ENCODE results near the gene UBE2I.
A peak's percentile ranks its signal among the peaks of the same experiment; 100 is the strongest.

The UBE2I gene

DNA sequence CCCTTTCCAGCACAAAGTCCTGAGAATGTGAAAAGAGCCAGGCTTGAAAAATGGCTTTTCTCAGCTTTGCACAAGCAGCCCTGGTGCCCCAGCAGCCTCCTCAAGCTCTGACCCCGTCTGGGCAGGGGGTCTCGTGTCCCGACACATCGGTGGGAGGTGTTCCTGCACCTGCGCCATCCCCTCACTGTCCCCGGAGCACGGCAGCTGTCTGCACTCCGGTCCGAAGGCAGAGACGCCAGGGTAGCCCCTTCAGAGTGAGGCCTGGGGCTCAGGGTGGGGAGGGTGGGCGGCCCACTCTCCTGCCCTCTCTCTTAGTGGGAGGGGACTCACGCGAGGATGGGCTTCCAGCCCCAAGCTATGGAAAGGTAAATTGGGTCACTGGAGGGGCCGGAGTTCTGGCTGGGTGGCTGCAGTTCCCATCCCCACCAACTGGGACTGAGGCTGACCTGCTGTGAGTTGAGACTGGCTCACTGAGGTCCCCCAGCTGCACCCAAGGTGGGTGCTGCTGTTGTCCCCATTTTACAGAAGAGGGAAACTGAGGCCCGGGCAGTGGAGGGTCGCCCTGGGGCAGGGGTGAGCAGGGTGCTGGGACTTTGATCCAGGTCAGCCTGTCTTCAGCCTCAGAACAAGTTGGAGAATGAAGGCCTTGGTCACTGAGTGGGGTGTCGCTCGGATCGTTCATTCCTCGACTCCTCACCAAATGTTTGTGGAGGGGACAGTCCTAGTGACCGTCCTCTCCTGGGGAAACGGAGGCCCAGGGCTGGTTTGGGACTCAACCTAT lies 21.7 kb downstream of the UBE2I start:
- DNase-seq: no peak

DNA sequence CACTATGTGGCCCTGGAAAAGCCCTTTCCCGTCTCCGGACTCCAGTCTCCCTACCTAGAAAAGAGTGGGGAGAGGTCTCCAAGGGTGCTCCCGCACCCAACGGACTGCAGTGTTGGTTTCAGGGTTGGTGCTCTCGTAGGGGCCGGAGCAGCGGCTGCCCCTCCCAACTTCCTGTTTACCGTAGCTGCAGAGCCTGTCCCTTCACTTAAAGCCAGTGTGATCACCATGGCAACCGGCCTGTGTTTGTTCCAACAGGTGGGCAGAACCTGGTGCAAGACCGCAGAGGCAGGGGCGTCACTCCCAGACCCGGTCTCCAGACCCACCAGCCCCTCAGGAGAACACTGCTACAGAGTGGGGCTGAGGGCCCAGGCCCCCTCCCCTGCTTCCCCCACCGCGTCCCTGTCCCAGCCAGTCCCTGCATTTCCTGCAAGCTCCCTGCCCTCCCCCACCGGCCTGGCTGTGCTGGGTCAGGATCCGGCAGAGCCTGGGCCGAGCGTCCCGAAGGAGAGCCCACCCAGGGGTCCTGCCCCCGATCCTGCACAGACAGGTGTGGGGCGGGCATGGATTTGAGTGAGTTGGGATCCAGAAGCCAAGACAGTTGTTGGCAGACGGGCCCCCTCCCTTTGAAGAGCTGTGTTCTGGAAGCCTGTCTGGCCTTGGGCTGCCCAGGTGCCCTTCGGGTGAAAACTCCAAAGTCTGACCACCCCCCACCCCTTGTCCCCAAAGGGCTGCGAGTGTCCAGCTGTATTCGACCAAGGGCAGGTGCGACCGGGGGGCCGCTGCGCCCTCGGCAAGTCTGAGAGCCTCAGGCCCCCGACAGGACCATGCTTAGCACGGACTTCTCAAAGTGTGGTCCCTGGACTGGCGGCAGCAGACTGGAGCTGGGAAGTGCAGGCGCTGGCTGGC lies 22.5 kb downstream of the UBE2I start:
- peak; percentile 94 for DNase-seq

DNA sequence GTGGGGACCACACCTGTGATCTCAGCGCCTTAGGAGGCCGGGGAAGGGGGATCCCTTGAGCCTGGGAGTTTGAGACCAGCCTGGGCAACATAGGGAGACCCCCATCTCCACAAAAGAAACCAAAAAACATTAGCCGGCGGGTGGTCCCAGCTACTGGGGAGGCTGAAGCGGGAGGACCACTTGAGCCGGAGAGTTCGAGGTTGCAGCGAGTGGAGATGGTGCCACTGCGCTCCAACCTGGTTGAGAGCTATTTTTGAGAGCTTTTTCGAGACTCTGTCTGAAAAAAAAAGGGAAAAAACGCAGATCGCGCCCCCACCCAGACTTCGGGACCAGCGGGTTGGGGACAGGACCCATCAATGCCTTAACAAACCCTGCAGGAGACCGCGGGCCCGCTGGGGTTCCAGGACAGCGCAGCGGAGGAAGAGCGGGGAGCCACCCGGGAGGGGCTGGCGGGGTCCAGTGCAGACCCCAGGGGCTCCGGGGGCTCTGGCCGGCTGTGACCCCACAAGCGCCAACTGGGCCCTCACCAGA lies 23.2 kb downstream of the UBE2I start:
- DNase-seq: peak; percentile 48

DNA sequence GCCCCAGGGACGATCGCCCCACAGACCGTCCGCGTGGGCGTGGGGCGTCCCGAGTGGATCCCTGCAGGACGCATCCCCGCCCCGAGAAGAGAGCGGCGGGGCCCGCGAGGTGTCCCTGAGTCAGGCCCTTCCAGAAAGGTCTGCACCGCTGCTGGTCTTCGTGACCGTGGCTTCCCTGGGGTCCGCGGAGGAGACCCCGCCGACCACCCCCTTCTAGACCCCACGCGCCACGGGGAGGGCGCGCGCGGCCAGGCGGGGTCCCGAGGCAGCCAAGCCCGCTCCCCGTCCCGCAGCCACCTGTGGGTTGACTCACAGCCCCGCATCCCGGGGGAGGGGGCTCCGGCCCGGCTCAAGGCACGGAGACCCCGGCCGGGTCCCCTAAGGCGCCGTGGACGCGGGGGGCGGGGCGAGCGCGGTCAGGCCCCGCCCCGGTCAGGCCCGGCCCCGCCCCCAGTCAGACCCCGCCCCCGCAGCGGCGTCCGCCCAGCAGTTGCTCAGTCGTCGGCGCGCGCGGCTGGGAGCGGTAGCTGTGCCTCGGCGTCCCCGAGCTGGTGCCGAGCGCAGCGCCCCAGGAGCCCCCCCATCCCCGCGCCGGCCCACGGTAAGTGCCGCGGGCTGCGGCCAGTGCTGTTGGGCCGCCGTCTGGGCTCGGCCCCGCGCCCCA lies 23.8 kb downstream of the UBE2I start, which contains the start of gene BAIAP3:
BAIAP3 (plus strand) TSS at position 497 of the 664 bp plus-strand sequence. CDS start 4,905 bp downstream, outside the sequence.
- DNase-seq: peak; percentile 63

DNA sequence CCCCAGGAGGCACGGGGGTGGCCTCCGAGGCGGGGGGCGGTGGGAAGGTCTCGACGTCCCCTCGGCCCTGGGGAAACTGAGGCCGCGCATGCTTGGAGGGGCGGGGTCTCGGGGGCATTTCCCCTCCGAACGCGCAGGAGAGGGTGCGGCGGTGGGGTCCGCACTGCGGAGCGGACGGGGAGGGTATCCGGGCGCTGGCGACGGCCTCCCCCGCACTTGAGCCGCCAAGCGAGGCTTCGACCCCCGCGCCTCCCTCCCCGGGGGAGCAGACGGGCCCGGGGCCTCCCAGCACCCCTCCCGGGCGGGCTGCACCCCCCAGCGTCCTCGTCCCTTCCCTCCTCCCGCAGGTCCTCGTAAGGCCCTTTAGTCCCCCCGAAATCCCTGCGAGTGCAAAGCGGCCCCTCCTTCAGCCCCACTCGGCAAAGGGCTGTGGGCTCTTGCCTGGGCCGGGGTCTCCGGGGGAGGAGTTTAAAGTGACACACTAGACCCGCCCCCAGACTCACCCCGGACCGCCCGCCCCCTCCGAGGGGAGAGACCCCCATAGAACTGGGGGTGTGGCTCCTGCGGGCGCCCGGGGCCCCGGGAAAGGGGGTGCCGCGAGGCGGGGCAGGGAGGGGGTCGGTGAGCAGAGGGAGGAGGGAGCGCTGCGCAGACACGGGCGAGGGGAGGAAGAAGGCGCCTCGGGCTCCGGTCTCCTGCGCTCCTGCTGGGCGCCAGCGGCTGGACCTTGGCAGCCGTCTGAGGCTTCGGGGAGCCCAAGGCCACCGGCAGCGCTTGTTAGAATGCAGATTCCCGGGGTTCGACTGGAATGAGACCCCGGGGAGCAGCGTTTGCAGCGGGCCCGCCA lies 24.6 kb downstream of the UBE2I start:
- DNase-seq: peak; percentile 52

DNA sequence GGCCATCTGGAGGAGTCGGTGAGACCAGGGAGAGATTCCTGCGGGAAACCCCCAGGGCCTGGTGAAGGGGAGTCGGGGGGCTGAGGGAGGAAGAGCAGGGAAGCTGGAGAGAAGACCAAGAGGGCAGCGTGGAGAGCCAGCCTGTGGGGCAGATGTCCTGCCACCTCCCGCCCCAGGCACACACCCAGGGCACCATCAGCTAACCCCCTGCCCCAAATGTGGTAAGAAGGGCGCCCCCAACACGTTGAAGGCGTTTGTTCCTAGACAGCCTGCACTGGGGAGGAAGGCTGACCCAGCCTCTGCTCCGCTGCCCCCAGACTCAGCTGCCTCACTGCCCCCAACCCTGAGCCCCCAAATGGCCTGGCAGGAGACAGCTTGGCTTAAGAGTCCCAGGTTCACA lies 25.3 kb downstream of the UBE2I start:
- no peak for DNase-seq

DNA sequence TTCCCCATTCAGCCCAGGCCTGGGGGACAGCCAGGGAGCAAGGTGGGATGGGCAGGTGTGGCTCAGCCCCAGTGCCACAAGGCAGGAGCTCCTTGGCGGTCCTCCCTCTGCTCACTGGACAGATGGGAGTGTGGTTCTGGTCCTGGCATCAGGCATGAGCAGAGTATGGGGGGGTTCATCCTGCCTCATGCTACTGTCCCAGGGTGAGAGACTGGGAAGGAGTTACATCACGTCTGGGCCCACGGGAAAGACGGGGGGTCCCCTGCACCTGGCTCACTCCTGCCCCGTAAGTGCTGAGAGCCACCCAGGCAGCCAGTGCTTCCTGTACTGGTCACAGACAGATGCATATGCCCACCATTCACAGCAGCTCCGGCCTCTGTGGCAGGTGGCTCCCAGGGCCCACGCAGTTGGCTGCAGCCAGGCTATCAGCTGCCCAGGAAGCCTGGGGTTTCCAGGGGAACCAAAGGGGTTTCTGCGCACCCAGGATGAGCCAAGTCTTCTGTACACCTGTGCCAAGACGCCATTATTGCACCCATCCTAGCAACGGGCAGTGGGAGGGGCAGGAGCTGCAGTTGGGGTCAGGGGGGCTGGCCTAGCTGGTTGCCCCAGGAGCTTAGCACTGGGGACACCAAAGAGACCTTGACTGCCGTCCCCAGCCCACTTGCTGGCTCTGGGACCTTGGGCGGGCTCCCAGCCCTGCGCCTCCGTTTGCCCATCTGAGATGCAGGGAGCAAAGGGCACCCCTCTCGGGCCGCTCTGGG lies 26.0 kb downstream of the UBE2I start:
- DNase-seq: peak; percentile 65

DNA sequence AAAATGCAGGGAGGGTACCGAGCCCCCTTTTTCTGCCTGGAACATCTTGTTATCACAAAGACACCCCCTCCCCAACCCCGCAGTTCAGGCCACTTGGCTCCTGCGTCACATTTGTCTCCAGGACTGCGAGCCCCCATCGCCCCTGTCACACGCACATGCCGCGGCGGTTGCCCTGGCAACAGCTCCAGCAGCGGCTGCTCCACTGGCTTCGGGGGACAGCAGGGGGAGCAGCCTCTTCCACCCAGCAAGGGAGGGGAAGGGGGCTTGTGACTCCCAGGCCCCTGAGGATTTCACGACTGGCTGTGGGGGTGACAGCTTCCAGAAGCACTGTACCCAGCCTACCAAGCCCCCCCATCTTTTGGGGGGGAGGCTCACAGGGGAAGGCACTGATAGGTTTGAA lies 26.6 kb downstream of the UBE2I start:
- peak; percentile 56 for DNase-seq

DNA sequence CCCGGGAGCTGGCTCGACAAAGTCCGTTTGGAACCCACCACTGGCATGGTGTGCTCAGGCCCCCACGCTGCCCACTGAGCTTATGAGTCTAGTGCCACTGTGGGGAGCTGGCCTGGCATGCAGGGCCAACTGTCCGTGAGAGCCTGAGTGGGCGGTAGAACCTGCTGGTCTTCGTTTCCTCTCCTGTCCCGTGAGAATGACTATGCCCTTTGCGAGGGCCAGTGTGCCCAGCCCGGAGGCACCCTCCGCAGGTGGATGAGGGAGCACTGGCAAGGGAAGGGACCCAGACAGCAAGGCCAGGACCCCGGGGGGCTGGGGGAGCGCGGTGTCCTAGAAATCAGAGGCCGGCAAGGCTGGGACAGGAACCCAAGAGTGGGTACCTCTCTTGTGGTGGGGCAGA lies 27.2 kb downstream of the UBE2I start:
- no peak for DNase-seq

DNA sequence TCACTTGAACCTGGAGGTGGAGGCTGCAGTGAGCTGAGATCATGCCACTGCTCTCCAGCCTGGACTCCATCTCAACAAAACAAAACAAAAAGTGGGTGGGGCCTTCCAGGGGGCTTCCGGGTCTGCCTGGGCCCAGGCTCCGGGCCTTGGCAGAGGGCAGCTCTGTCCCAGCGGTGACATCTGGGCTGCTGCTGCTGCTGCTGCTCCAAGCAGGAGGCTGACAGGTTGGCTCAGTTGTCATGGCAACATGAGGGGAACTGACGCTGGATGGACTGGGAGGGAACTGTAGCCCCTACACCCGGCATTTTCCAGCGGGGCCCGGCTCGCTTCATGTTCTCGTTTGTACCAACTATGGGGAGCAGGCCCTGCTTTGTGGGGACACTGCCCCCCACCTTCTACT lies 28.1 kb downstream of the UBE2I start:
- peak; percentile 67 for DNase-seq

DNA sequence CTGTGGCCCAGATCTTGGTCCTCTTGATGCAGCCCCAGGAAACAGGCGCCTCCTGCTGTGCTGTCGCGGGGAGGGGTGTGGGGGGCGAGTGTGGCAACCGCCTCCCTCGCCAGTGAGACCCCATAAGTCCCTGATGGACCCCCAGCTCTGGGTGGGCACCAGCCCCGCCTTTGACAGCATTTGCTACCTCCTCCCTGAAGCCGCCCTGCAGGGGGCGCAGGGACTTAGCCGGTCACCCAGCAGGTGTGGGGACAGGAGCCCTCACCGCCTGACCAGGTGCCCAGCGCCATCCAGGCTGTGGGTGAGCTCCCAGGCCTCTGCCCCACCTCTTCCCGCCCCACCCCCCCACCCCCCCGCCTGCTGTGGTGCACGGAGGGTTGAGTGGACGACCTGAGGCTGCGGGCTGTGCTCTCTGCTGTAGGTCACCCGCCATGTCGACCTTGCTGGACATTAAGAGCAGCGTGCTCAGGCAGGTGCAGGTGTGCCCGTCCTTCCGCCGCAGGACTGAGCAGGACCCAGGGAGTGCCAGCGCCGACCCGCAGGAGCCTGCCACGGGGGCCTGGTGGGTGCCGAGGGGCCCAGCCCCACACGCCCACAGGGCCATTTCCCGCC lies 28.8 kb downstream of the UBE2I start:
- peak; percentile 38 for DNase-seq

DNA sequence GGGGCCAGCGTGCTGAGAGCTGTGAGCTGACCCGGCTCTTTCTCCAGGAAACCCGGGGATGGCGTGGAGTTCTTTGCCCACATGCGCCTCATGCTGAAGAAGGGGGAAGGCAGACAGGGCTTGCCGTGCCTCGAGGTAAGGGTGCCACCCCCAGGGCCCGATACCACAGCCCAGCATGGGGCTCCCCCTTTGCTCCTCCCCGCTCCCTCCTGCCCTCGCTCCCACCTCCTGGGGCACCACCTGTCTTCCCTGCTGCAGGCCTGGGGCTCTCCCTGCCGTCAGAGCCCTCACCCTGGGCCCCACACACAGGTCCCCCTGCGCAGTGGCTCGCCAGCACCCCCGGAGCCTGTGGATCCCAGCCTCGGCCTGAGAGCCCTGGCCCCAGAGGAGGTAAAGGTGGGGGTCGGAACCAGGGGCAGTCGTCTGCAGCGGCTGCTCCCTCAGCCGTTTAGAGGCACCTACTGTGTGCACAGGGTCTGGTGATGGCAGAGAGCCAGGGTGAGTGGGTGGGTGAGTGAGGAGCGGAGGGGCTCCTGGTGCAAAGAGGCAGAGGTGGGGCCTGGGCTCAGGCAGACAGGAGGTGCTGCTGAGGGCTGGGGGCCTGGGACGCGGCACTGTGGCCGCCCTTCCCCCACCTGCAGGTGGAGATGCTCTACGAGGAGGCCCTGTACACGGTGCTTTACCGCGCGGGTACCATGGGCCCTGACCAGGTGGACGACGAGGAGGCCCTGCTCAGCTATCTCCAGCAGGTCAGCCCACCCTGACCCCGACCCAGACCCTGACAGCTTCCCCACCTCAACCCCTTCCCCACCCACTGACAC lies 29.6 kb downstream of the UBE2I start:
- peak; percentile 19 for DNase-seq

DNA sequence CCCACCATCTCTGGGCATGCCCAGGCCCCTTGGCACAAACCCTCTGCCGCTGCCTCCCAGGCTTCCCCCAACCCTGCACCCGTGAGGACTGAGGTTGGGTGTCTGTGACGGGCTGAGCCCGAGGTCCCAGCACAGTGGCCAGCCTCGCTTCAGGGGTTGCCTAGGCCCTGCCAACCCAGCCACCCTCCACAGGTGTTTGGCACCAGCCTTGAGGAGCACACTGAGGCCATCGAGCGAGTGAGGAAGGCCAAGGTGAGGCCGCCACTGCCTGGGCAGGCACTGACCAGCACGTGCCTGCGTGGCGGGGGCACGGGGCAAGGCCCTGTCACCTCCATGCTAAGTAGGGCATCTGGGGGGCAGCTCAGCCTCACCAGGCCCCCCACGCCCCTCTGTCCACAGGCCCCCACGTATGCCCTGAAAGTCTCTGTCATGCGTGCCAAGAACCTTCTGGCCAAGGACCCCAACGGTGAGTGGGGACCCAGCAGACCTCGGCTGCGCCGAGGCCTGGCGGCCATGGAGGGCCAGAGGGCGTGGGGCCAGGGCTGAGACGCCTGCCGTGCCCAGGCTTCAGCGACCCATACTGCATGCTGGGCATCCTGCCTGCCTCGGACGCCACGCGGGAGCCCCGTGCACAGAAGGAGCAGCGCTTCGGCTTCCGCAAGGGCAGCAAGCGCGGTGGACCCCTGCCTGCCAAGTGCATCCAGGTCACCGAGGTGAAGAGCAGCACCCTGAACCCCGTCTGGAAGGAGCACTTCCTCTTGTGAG lies 31.5 kb downstream of the UBE2I start:
- no peak for DNase-seq

DNA sequence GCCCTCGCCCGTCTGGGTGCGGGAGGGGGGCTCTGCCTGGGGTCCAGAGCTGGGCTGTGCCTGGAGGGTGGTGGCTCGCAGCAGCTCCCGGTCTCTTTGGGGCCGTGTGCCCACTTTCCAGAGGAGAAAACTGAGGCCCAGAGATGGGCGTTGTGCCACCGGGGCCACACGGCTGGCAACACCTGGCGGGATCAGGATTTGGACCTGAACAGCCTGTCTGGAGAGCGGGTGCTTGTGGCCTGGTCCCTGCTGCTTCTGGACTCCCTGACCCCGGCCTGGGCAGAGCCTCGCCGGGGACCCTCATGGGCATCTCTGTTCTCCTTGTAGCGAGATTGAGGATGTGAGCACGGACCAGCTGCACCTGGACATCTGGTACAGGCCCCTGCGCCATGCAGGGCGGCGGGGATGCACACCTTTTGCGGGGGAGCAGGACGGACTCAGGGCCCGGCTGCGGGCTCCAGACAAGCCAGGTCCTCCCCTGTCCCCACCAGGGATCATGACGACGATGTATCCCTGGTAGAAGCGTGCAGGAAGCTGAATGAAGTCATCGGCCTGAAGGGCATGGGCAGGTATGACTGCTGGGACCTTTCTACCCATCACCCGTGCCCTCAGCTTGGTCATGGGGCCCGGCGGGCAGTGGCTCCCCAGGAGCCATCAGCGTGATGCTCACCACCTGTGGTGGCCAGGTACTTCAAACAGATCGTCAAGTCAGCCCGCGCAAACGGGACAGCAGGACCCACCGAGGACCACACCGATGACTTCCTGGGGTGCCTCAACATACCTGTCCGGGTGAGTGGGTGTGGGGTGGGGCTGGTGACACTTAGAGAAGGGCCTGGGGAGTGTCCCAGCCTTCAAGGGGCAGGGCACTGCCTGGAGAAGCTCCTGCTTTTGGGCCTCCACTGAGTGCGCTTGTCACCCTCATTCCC lies 32.3 kb downstream of the UBE2I start:
- peak; percentile 47 for DNase-seq

DNA sequence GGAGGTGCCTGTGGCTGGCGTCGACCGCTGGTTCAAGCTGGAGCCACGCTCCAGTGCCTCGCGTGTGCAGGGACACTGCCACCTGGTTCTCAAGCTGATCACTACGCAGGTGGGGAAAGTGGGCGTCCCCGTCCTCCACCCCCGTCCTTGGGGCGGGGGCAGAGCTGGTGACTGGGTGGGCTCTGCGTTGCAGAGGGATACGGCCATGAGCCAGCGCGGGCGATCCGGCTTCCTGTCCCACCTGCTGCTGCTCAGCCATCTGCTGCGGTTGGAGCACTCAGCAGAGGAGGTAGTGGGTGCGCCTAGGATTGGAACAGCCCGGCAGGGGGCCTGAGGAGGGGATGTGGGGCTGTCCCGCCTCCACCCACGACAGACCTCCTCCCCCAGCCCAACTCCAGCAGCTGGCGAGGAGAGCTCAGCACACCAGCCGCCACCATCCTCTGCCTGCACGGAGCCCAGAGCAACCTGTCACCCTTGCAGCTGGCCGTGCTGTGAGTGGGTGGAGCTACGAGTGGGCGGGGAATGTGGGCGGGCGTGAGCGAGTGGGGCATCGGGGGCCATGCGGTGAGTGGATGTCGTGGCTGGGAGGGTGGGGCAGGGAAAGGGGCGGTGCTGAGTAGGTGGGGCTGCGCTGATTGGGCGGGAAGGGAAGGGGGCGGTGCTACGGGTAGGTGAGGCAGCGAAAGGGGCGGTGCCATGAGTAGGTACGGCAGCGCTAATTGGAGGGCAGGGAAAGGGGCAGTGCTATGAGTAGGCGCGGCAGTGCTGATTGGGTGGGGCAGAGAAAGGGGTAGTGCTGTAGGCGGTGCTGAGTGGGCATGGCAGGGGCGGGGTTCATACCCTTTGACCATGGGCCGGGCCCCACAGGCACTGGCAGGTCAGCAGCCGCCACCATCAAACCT lies 33.3 kb downstream of the UBE2I start:
- peak; percentile 99 for DNase-seq

DNA sequence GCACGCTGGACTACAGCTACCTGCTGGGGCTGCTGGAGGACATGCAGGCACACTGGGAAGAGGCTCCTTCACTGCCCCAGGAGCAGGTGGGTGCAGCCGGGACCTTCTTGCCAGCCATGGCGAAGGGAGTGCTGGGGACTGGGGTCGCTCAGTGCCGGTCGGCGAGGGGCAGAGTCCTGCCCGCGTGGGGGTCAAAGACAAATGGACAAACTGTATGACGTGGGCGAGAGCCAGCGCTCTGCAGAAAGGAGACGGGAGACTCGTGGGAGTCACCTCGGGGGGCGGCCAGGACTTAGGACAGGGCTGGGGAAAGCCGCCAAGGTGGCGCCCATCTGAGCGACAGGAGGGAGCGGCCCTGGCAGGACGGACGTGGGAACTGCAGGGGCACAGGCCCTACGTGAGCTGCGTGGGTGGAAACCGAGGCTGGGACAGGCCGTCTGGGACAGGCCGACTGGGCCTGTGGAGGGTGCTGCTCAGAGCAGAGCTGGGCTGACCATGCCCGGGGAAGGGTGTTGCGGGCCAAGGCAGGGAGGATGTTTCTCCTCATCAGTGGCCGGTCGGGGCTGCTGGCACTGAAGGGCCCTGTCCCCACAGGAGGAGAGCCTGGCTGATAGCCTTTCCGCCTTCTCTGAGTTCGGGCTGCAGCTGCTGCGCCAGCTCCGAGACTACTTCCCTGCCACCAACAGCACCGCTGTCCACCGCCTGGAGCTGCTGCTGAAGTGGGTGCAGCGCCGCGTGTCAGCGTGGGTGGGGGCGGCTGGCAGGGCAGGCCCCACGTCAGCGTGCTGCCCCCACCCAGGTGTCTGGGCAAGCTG lies 34.2 kb downstream of the UBE2I start:
- peak; percentile 61 for DNase-seq
